ENCODE measurements around the gene ZNF692. TPM values are rescaled to one million over a fixed set of nuclear protein-coding genes. Genes with fewer than 3 reads are reported as not detected.

ZNF692 gene
- total and polyA plus RNA-seq, 9 donors, result 13.2 to 47.7 (median 35.4) TPM

GRCh38 chr1:248847181-248847955, 11.5 kb downstream of the ZNF692 start:
- Histone ChIP-seq H3K4me3 (no peak overlapping the region), H3K4me1 (ENCODE audit: insufficient read depth) (no peaks in the 10 kb centered on the region), H3K36me3 (no peaks in the 10 kb centered on the region), H3K27ac (no peak overlapping the region), H3K9me3 (no peaks in the 10 kb centered on the region), H3K27me3 (no peaks in the 10 kb centered on the region)
- DNase-seq, result no peak
- intact Hi-C loops (cut with DNase I), result no loop called here
- WGBS, 3 donors, result 88 to 94% (median 92%) methylated on average over 76 of the region's 76 CpGs
- TF ChIP-seq CTCF (IDR thresholded peaks at IDR 0.05), result no peak
- no peak for TF ChIP-seq EP300 (IDR thresholded peaks at IDR 0.05)
- no peak for TF ChIP-seq POLR2A (IDR thresholded peaks at IDR 0.05)

GRCh38 chr1:248844526-248844925, 14.4 kb downstream of the ZNF692 start:
- no peak for DNase-seq
- H3K9me3 ChIP-seq, result no peaks in the 10 kb centered on the region
- no peak overlapping the region for H3K27ac ChIP-seq
- H3K27me3 ChIP-seq, result no peaks in the 10 kb centered on the region
- H3K4me1 ChIP-seq (ENCODE audit: insufficient read depth), result no peaks in the 10 kb centered on the region
- no peak overlapping the region for H3K4me3 ChIP-seq
- no peaks in the 10 kb centered on the region for H3K36me3 ChIP-seq
- intact Hi-C loops (cut with DNase I), result loop anchor here in 1 of 4 donors (2.0 kb wide), 1 partner anchor 22 kb away; no protein-coding TSS in a partner anchor
- no peak for TF ChIP-seq CTCF (IDR thresholded peaks at IDR 0.05)
- no peak for TF ChIP-seq POLR2A (IDR thresholded peaks at IDR 0.05)
- no peak for TF ChIP-seq EP300 (IDR thresholded peaks at IDR 0.05)
- WGBS, 3 donors, result 86 to 90% (median 90%) methylated on average over 8 of the region's 8 CpGs

- Histone ChIP-seq H3K9me3 (no peaks in the 10 kb centered on the region), H3K4me3 (no peak overlapping the region), H3K36me3 (no peaks in the 10 kb centered on the region), H3K27me3 (no peaks in the 10 kb centered on the region), H3K4me1 (ENCODE audit: insufficient read depth) (no peaks in the 10 kb centered on the region), H3K27ac (no peak overlapping the region)
- intact Hi-C loops (cut with DNase I), result loop anchor here in 1 of 4 donors (2.0 kb wide), 1 partner anchor 21 kb away; no protein-coding TSS in a partner anchor
- no peak for DNase-seq
- TF ChIP-seq EP300 (IDR thresholded peaks at IDR 0.05), result no peak
- TF ChIP-seq CTCF (IDR thresholded peaks at IDR 0.05), result no peak
- no peak for TF ChIP-seq POLR2A (IDR thresholded peaks at IDR 0.05)
- 92 to 93% (median 92%) methylated on average over 3 of the region's 3 CpGs for WGBS, 3 donors
Measured at GRCh38 chr1:248843687-248844086, 15.2 kb downstream of the ZNF692 start.

GRCh38 chr1:248842781-248843331, 16.0 kb downstream of the ZNF692 start:
- no peaks in the 10 kb centered on the region for H3K9me3 ChIP-seq
- H3K4me3 ChIP-seq, result no peak overlapping the region
- no peaks in the 10 kb centered on the region for H3K27me3 ChIP-seq
- 91 to 92% (median 91%) methylated on average over 8 of the region's 8 CpGs for WGBS, 3 donors
- H3K36me3 ChIP-seq, result no peaks in the 10 kb centered on the region
- no peak for TF ChIP-seq CTCF (IDR thresholded peaks at IDR 0.05)
- TF ChIP-seq EP300 (IDR thresholded peaks at IDR 0.05), result no peak
- TF ChIP-seq POLR2A (IDR thresholded peaks at IDR 0.05), result no peak
- no peak overlapping the region for H3K27ac ChIP-seq
- no peaks in the 10 kb centered on the region for H3K4me1 ChIP-seq (ENCODE audit: insufficient read depth)
- no peak for DNase-seq
- intact Hi-C loops (cut with DNase I), result no loop called here

All from ovary (tissue), 9 donors.